ENCODE data around the gene EGFLAM. TPM values are rescaled to one million over a fixed set of nuclear protein-coding genes. Genes with fewer than 3 reads are reported as not detected.

Gene EGFLAM
- total and polyA plus RNA-seq, 2 of the 4 experiments (the other 2 are of a cell fraction) = 0.77 to 1.1 TPM

GRCh38 chr5:38465702-38466423 is 207.5 kb downstream of the EGFLAM start:
- intact Hi-C loops (cut with micrococcal nuclease) = loop anchor here (5.0 kb wide), 1 partner anchor 86 kb away; no protein-coding TSS in a partner anchor
- H3K27me3 ChIP-seq (ENCODE audit: control insufficient read depth, insufficient read depth, low read length) = no peaks in the 10 kb centered on the region
- peak overlapping the region; percentile 65; the same call in 1 of the 2 replicates for H2BK20ac ChIP-seq (ENCODE audit: low read depth, low read length)
- no peak overlapping the region for H3K4me3 ChIP-seq (ENCODE audit: insufficient read depth, low read depth, low read length)
- H4K91ac ChIP-seq (ENCODE audit: insufficient read depth, low read depth, low read length) = peak overlapping the region; percentile 14
- H3K79me1 ChIP-seq (ENCODE audit: low read depth in 1 of 2, low read length in 2 of 2) = peaks cover 0 to 8% of the 10 kb centered on the region in 2 experiments; a peak in 1 of 4 replicates
- H2BK120ac ChIP-seq (ENCODE audit: low read depth, low read length) = peak overlapping the region; percentile 89
- peaks cover 49% of the 10 kb centered on the region for H3K4me1 ChIP-seq (ENCODE audit: control insufficient read depth, insufficient read depth, low read length)
- H3K56ac ChIP-seq (ENCODE audit: extremely low read depth, insufficient read depth, low read length) = no peak overlapping the region
- peak overlapping the region; percentile 85; the same call in 1 of the 2 replicates for H2AK5ac ChIP-seq (ENCODE audit: low read depth, low read length)
- H3K4me2 ChIP-seq (ENCODE audit: low read depth, low read length) = peak overlapping the region; percentile 16; the same call in 1 of the 2 replicates
- no peak overlapping the region for H4K5ac ChIP-seq (ENCODE audit: low read depth, low read length)
- H2BK15ac ChIP-seq (ENCODE audit: low read depth, low read length) = peak overlapping the region; percentile 79; the same call in 2 of the 3 replicates
- H3K9me1 ChIP-seq (ENCODE audit: insufficient read depth, low read length) = peaks cover 42% of the 10 kb centered on the region
- dilution Hi-C loops (cut with HindIII; ENCODE audit: low sequenced_read_pairs, unreplicated experiment) = no loop called here
- ChIA-PET POLR2A (ENCODE audit: unreplicated experiment) (no interaction called here), CTCF (no interaction called here)
- no peaks in the 10 kb centered on the region for H3K9me3 ChIP-seq (ENCODE audit: control insufficient read depth, insufficient read depth, low read length)
- no peak for DNase-seq
- H3K18ac ChIP-seq (ENCODE audit: low read depth, low read length) = peak overlapping the region; percentile 11; the same call in 1 of the 2 replicates
- in situ Hi-C loops (cut with MboI; ENCODE audit: low sequenced_read_pairs) = no loop called here
- H3K9ac ChIP-seq (ENCODE audit: low read depth, low read length) = no peak overlapping the region
- TF ChIP-seq RFX5 (IDR thresholded peaks at IDR 0.05; ENCODE audit: low read depth, low read length) (no peak), NFE2L2 (IDR thresholded peaks at IDR 0.05; ENCODE audit: low read depth, low read length) (no peak), CHD1 (IDR thresholded peaks at IDR 0.05; ENCODE audit: low read depth, low read length) (no peak), RAD21 (IDR thresholded peaks at IDR 0.05; ENCODE audit: low read length) (no peak)
- WGBS, 2 experiments (ENCODE audit: extremely low coverage in 2 of 2, insufficient read length in 1 of 2) = 95% methylated on average over 5 of the region's 9 CpGs; no CpG with 5 or more reads in 1 of the 2 experiments
- no peak overlapping the region for H4K8ac ChIP-seq (ENCODE audit: low read depth in 2 of 2, low read length in 2 of 2)
- no peak overlapping the region for H2AK9ac ChIP-seq (replicated peaks; ENCODE audit: low read depth, low read length, poor library complexity)
- peak overlapping the region; percentile 35; the same call in 1 of the 2 replicates for H3K23ac ChIP-seq (ENCODE audit: low read depth, low read length)
- H4K20me1 ChIP-seq (ENCODE audit: insufficient read depth, low read length) = peaks cover 5% of the 10 kb centered on the region
- peak overlapping the region; percentile 4 for H2AFZ ChIP-seq (replicated peaks; ENCODE audit: low read length, poor library complexity)
- no TSS peak for BruUV-seq (replicated peaks)
- no peak overlapping the region for H3K27ac ChIP-seq (ENCODE audit: insufficient read depth, low read length)
- no peak overlapping the region for H2BK5ac ChIP-seq (ENCODE audit: low read depth, low read length, poor library complexity, severe bottlenecking)
- peak overlapping the region; percentile 71 for H3K4ac ChIP-seq (ENCODE audit: low read depth, low read length)
- no peaks in the 10 kb centered on the region for H3K36me3 ChIP-seq (ENCODE audit: control insufficient read depth, insufficient read depth, low read length)
- no peak for ATAC-seq (ENCODE audit: low read depth)
- H3K14ac ChIP-seq (replicated peaks; ENCODE audit: low read depth, low read length) = peak overlapping the region; percentile 37; the same call in 1 of the 2 replicates

All from IMR-90 (cell line).